GM21619 (cell line): ENCODE measurements around the gene ERC1.

Source experiments
- ATAC-seq: cut with Tn5 transposase; IDR thresholded peaks from one replicate; pipeline ENCODE4 v1.9.1; 2021; ENCODE audit not compliant: unreplicated experiment

The ERC1 gene

DNA sequence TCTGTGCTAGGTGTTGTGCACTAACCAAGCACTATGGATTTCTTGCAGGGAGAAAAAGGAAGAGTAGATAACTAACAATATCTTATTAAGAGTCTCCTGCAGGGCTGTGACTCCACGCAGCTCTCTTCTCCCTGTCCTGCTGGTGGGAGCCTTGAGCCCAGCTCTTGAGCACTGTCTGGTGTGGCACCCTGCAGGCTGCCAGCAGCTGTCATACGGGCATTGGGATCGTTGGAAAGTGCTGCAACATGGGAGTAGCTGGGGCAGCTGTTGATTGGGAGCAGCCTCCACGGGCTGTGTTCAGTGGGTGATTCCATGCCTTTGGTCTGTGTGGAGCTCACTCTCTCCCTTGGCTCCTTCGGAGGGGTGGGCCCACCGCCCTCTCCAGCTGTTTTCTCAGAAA lies 478.0 kb downstream of the ERC1 start:
- ATAC-seq: no peak

DNA sequence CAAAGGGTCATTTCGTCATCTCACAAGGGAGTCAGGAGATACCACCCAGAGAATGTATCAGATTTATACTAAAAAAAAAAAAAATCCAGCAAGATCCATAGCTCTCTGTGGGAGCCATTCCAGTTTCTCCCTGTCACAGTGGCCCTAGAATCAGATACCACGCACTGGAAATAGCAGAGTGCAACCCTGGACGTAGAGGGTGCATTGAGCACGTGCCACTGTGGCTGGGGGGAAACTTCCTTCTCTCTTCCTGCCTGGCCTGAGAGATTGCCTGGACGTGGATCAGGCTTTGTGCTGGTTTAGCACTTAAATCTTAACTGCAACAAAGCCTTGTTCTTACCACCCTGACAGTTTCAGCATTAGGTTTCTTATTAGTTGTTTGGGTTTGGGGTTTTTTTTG lies 479.0 kb downstream of the ERC1 start:
- ATAC-seq: no peak

DNA sequence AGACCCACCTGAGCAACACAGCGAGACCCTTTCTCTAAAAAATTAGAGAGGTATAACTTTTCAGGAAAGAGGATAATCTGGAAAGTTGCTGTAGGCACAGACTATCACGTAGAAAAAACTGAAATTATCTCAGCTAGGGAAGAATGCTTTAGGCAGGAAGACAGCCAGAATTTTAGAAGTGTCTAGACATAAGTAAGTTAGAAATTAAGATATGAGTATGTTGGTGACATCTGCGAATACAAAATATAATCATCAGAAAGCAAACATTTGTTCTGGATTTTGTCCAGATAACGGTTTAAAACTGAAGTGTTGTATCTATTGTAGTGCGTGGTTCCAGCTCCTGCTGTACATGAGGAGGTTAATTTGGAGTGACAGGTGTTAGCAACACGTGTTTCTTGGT lies 480.2 kb downstream of the ERC1 start:
- ATAC-seq: no peak

DNA sequence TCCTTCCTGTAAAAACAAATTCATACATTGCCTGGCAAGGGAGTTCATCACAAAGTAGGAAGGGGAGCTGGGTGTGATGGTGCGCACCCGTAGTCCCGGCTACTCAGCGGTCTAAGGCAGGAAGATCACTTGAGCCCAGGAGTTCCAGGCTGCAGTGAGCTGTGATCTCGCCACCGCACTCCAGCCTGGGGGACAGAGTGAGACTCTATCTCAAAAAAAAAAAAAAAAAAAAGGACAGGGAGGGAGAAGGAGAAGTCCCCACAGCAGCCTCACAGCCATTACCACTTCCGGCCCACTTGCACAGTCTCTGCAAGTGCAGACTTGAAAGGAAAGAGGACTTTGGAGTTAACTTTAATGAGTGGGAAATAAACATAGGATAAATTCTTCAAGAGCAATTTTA lies 482.4 kb downstream of the ERC1 start:
- ATAC-seq: no peak

DNA sequence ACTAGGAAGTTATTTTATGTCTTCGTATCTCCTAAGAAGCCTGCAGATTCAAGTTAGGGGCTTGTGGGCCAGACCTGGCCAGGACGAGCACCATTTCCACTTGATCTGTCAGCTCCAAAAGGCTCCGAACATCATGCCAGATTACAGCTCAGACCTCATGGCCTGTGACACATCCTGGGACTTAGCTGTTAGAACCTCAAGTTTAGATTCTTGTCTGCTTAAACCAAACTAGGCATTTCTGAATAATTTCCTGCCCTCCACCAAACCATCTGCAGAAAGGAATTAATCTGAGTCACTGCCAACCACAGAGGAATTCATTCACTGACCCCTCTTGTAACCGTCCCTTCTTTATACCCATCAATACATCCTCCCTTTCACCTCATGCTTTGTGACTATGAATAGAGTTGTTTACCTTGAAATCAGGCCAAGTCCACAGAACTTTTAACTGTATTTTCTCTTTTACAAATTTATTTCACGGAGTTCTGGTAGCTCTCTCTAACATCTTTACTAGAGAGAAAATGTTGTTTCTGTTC lies 483.1 kb downstream of the ERC1 start:
- no peak for ATAC-seq

DNA sequence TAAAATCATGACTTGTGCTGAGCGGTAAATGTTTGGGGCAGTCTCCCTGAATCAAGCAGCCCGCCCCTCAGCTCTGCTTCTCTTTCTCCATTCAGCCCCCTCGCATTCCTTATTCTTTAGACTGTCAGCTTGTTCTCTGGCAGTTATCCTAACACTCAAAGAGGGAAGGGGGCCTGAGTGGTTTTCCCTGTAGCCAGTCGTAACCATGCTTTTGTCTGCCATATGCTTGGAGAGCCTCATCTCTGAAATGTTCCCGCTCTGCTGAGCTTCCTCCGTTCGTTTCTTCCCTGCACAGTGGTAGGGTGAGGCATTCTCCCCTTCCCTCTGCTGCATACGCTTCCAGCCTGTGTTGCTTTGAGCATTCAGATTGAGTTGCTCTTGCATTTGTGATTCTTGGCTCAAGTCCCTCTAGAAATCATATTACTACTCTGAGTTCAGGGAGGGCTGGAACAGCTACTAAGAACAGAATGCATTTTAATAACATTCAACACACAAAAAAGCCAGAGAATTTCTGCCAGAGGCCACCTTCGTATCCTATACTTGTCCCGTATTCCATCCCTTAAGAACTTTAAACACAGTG lies 483.6 kb downstream of the ERC1 start:
- no peak for ATAC-seq

DNA sequence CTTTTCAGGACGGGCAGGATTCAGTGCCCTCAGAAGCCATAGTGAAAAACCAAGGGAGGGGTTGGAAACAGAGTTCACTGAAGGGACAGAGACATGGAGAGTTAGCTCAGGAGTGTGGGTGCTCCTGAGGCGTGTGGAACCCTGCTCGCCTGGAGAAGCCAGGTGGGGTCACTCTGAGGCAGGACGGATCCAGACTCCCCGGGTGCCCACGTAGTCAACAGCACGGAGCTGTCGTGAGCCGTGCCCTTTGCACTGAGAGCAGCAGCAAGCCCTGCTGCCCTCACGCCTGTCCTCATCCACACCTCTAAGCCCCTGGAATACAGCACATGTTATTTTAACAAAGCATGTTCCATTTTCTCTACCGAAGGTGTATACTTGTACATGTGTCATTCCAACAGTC lies 488.6 kb downstream of the ERC1 start:
- no peak for ATAC-seq

DNA sequence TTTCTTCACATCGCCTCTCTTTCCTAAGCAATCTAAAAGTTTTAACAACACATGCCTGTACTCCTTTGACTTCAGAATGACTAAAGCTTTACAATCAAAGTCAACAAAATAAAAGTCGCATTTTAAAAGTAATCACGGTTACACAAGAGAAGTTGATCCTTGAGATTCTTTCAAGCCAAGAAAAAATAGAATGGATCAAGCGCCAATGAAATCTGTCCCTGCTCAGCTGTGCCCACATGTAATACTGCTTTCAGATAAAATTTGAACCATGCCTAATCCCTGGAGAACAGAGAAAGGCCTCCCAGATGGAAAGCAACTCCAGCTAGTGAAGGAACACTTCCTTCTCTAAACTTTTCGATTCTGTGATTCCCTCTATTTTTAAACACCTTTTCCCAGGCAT lies 490.3 kb downstream of the ERC1 start:
- ATAC-seq: no peak

DNA sequence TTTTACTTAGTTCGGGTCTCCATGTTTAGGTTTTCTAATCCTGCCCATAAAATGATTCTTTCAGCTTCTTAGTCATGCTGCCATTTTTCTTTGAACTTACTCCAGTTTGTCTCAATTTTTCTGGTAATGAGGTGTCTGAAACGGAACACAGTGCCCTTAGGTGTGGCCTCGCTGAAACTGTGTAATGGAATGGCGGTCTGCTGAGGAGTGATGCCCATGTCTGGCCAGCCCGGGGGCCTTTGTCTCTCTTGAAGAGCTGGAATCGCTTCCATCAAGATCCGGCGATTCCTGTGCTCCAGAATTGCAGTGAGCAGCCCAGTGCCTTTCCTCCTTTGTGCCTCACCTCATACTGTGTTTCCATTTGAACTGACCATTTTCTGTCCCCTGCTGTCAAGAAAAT lies 490.9 kb downstream of the ERC1 start:
- no peak for ATAC-seq

DNA sequence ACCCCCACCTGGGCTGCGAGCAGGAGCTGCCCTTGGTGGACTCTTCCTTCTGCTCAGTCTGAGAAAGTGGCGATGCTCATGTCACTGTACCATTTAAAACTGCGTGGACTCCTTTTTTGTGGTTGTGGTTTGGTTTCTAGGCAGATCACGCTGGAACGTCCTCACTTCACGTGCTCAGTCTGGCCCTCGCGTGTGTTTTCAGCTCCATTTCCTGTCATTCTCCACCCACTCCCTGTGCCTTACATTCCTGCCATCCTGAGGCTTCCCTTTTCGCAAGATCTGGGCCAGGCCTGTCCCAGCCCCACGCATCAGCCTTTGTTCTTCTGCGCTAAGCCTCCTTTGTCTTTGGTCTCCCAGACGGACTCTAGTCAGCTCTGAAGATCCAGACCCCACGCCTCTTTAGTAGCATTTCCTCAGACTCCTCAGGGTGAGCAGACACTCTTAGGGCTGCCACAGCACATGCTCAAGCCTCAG lies 497.9 kb downstream of the ERC1 start:
- ATAC-seq: no peak

DNA sequence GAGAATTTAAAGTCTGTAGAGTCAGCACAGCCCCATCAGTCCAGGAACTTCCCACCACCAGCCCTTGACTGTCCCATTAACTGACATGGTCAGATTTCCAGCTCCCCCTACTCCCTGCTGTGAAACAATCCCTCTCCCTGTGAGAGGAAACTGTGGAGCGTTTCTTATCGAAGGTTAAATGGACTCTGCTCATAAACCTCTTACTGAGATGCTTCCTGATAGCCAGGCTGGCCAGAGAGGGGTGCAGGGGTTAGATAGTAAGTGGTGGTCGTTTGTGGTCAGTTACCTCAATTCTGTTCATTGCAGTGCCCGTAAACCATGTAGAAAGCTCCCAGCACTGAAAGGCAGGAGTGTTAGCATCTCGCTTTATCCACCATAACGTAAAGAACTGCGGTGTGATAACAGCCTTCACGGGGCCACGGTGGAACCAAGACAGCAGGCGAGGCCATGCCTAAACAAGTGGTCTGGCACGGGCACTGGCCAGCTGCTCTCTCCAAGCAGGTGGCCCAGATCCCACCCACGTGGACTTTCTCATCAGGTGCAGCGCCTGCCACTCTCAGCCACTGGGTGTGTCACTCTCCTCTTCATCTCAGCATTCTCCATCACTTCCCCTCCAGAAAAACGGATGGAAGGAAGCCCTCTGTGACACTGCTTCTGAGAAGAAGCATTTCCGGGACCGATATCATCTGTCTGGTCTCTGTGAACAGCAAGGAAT lies 501.1 kb downstream of the ERC1 start:
- no peak for ATAC-seq

DNA sequence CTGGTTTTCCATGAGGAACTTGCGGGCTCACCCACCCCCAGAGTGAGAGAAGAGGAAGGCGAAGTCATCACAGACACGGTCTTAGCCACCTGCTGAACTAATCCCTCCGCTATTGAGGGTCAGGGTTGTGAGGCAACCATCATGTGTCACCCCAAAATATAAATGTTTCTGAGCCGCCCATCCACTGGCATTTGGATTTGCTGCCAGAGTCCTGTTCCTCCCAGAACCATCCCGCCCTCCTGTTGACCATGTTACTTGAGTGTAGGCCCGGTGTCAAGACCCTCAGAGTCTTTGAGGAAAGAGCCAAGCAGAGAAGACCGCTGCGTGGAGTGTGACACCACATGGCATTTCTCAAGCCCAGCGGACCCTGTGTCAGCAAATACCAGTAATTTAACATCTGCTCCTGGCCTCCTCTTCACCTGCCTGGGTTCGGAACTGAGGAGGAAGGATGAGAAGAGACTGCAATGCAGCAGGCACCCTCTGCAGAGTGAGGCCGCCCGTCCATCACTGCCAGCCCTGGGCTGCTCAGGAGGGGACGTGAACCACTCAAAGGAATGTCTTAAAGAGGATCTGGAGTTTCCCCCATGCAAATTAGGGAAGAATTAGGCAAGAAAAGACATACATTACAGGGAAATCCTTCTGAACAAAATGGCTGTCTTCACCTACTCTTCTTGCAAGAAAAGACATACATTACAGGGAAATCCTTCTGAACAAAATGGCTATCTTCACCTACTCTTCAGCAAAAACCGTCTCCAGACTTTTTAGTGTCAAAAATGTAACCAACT lies 502.9 kb downstream of the ERC1 start:
- no peak for ATAC-seq

DNA sequence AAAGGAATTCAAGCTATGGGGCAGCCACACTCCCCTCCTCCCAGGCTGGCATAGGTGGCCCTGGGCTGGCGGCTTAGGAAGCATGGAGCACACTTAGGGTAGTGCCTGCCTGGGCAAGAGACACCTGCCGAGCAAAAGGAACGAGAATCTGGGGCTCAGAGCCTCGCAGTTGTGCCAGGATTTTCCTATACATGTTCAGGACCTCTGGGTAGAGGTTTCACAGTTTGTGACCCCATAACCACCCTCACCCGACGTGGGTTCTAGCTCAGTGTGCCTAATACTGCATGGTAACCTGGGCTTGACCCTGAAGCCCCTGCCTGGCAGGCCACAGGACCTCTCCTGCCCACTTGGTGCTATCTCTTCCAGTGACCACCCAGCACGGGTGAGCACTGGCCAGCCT lies 503.8 kb downstream of the ERC1 start:
- no peak for ATAC-seq

DNA sequence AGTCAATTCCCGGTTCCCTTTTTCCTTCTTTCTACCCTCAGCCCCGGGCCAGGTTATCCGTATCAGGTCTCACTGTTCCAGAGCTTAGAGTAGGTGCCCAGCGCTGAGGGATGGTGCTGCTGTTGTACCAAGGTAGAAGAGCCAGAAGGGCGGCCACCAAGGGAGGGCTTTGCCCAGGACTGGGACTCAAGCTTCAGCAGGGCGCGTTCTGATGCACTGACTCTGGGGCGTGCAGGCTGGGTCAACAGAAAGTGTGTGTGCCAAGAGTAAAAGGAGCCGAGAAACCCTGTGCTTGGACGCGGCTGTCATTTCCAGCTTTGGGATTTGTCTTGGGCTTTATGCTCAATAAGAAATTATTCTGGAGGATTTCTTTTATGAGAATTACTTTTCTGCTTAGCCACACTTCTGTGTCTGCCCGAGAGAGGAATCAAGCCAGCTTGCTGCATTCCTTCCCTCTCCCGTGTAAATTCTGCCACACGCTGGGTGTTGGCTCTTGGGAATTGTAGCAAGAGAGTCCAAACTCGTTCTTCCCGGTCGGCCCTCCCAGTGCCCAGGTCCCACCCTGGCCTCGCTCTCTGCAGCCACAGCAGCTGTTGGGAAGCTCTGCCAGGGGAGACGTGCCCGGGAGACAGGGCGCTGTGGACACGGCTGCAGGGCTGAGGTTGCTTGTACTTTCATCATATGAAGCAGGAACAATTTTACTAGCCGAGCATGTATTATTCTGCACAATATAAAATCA lies 505.3 kb downstream of the ERC1 start:
- no peak for ATAC-seq

DNA sequence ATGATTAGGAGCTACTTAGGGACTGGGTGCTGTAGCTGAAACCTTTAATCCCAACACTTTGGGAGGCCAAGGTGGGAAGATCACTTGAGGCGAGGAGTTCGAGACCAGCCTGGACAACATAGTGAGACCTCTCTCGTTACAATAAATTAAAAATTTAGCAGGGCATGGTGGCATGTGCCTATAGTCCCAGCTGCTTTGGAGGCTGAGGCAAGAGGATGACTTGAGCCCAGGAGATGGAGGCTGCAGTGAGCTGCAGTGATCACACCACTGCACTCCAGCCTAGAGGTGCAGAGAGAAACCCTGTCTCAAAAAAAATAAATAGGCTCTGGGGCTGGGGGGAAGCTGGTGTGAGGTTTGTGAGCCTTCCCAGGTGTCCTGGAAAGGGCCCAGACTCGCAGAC lies 506.1 kb downstream of the ERC1 start:
- ATAC-seq: no peak

DNA sequence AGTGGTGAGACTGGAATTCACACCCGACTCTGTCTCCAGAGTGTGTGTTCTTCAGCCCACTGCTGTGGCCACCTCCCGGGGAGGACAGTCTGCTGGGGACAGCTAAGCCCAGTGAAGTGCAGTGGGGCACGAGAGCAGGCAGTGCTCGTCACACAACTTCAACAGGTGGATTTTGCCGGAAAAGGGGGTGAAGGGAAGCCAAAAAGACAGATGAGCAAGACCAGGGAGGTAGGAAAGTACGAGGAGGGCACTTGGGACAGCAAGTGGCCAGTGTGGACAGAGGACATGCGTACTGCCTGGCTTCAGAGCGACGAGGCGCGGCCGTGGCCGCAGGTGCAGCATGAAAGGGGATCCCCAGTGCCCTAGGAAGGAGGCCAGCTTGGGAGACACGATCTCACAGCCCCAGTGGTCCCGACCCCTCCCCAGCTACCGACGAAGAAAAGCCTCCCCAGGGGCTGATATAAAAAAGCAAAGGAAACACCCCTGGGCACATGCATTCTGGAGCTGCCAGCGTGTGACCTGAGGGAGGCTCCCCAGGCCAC lies 507.2 kb downstream of the ERC1 start:
- no peak for ATAC-seq

DNA sequence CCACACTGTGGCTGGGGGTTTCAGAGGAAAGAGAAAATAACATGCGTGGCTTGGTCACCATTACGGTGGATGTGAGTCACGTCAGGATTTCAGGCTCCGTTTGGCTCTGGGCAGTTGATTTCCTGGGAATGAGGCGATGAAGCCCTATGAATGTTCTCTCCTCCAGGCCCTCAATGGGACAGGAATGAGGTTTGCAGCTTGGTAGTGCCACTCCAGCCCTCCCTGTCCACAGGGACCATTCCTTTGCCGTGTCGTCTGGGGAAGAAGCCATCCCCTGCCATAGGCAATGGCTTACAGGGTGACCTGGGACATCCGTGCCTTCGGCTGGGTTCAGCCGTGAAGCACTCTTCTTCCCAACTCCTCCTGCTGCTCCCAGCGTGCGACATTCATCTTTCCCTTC lies 508.3 kb downstream of the ERC1 start:
- no peak for ATAC-seq

DNA sequence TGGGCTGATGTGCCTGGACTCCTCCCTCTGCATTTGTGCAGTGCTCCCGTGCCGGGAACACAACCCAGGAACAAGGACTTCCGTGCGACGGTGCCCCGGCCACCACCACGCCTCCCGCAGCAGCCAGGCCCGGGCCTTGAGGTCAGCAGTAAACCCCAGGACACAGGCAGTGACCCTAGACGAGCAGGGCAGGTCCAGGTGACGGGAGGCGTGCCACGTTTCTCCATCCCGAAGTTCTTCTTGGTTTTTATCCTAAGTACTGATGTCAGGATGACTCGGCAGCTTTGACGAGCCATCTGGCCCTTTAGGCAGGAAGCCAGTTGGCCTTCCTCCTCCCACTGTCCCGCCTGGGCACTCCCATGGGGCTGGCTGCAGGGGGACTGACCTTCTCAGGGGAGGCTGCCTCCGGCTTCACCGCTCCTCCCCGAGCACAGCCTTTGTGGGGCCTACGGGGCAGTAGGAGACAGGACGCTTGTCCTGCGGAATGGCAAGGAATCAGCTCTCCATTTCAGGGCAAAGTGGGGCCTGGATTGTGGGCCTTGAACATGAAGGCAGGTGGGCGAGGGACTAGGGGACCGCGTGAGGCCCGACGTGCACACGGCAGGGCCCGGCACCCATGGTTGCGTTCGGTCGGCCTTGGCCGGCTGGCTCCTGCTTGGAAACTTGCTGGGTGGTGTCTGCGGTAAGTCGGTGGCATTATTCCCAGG lies 509.2 kb downstream of the ERC1 start:
- ATAC-seq: no peak

DNA sequence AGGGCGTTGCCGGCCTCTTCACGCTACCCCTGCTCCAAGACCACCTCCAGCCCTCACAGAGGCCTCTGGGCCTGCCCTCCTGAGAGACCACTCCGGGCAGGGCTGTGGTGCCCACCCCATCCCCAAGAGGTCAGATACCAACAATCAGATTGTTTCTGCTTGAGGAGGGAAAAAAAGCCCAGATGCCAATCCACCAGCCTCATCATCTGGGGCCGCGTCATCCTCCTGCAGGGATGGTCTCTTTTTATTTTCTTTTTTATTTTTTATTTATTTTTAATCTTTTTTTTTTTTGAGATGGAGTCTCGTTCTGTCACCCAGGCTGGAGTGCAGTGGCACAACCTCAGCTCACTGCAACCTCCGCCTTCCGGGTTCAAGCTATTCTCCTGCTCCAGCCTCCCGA lies 510.0 kb downstream of the ERC1 start:
- no peak for ATAC-seq

DNA sequence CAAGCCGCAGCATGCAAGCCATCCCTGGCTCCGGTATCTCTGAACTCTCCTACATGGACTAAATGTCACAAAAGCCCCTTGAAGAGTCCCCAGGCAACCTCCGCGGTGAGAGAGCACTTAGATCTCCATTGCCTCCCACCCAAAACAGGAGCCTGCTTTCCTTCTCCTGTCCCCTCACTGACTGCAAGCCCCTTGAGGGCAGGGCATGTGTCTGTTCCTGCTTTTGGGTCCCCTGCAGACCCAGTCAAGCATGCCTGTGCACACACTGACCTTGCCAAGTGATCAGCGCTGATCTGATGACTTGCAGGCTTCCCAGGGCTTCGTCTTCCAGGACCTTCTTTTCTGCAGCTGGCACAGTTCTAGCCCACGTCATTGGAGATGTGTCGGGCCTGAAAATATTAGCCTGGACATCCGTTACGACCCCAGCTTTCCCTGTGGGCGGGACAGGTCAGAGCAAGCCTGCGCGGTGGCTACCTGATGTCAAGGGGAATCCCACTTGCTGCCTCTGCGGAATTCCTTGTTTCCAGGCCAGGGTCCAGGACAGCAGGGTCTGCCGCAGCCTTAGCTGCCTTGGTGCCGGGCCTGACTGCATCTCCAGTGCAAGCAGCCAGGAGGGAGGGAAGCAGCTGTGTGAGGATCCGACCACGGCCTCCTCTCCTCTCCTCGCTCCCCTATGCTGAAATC lies 510.8 kb downstream of the ERC1 start:
- ATAC-seq: no peak
